ENCODE measurements around the gene THUMPD3. TPM values are rescaled to one million over a fixed set of nuclear protein-coding genes. Genes with fewer than 3 reads are reported as not detected.

The THUMPD3 gene
- total and polyA plus RNA-seq, 9 of the 15 experiments (the other 6 are each of a cell fraction or from before 2014, with no cell fraction given): 58.3 to 132 (median 113) TPM

DNA sequence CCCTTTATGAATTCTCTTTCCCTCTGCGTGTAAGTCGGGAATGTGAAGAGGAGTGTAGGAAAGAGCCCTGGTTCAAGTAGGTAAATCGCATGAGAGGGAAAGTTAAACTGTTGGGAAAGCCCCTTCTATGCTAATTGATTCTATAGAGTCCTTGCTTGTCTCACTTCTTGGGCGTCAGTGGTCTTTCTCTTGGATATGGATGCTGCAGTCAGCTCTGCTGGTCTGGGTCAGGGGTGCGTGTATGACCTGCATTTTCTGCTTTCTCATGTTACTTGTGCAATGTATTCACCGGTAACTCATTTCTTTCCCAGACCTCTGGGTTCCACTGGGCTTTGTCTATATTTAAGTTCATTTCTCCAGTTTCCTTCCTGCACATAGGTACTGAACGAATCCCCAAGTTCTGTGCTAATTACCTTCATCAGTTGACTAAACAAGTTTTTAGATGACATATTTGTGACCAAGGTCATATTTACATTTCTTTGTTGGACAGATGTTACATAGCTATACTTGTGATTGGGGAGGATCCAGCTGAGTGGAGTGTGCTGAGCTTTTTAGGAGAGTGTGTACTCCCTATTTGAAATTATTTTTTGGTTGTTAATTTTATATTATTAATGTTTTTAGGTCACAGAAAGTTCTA, 36.0 kb downstream of the THUMPD3 start (continued):
- TF ChIP-seq, protein P1, sequence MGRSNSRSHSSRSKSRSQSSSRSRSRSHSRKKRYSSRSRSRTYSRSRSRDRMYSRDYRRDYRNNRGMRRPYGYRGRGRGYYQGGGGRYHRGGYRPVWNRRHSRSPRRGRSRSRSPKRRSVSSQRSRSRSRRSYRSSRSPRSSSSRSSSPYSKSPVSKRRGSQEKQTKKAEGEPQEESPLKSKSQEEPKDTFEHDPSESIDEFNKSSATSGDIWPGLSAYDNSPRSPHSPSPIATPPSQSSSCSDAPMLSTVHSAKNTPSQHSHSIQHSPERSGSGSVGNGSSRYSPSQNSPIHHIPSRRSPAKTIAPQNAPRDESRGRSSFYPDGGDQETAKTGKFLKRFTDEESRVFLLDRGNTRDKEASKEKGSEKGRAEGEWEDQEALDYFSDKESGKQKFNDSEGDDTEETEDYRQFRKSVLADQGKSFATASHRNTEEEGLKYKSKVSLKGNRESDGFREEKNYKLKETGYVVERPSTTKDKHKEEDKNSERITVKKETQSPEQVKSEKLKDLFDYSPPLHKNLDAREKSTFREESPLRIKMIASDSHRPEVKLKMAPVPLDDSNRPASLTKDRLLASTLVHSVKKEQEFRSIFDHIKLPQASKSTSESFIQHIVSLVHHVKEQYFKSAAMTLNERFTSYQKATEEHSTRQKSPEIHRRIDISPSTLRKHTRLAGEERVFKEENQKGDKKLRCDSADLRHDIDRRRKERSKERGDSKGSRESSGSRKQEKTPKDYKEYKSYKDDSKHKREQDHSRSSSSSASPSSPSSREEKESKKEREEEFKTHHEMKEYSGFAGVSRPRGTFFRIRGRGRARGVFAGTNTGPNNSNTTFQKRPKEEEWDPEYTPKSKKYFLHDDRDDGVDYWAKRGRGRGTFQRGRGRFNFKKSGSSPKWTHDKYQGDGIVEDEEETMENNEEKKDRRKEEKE (IDR thresholded peaks at IDR 0.05; ENCODE audit: borderline replicate concordance in 1 of 2, control insufficient read depth in 1 of 2, low read depth in 2 of 2, low read length in 1 of 2): 0 out of 4 replicates have a peak, but pooled peaks of 1 of the 2 experiments have one; percentile 17
- peak; percentile 65; the same call in 1 of the 2 replicates for TF ChIP-seq BACH1 (tag; IDR thresholded peaks at IDR 0.05)
- no peak for TF ChIP-seq SOX6 (IDR thresholded peaks at IDR 0.05)
- TF ChIP-seq NELFE (IDR thresholded peaks at IDR 0.05; ENCODE audit: insufficient read depth, insufficient read length): no peak
- TF ChIP-seq ZNF143 (CRISPR knock-in tag; IDR thresholded peaks at IDR 0.05): 0 out of 2 replicates have a peak, but pooled peaks have one; percentile 38
- TF ChIP-seq, protein P2, sequence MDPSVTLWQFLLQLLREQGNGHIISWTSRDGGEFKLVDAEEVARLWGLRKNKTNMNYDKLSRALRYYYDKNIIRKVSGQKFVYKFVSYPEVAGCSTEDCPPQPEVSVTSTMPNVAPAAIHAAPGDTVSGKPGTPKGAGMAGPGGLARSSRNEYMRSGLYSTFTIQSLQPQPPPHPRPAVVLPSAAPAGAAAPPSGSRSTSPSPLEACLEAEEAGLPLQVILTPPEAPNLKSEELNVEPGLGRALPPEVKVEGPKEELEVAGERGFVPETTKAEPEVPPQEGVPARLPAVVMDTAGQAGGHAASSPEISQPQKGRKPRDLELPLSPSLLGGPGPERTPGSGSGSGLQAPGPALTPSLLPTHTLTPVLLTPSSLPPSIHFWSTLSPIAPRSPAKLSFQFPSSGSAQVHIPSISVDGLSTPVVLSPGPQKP (CRISPR knock-in tag; IDR thresholded peaks at IDR 0.05): no peak
- TF ChIP-seq, protein P3, sequence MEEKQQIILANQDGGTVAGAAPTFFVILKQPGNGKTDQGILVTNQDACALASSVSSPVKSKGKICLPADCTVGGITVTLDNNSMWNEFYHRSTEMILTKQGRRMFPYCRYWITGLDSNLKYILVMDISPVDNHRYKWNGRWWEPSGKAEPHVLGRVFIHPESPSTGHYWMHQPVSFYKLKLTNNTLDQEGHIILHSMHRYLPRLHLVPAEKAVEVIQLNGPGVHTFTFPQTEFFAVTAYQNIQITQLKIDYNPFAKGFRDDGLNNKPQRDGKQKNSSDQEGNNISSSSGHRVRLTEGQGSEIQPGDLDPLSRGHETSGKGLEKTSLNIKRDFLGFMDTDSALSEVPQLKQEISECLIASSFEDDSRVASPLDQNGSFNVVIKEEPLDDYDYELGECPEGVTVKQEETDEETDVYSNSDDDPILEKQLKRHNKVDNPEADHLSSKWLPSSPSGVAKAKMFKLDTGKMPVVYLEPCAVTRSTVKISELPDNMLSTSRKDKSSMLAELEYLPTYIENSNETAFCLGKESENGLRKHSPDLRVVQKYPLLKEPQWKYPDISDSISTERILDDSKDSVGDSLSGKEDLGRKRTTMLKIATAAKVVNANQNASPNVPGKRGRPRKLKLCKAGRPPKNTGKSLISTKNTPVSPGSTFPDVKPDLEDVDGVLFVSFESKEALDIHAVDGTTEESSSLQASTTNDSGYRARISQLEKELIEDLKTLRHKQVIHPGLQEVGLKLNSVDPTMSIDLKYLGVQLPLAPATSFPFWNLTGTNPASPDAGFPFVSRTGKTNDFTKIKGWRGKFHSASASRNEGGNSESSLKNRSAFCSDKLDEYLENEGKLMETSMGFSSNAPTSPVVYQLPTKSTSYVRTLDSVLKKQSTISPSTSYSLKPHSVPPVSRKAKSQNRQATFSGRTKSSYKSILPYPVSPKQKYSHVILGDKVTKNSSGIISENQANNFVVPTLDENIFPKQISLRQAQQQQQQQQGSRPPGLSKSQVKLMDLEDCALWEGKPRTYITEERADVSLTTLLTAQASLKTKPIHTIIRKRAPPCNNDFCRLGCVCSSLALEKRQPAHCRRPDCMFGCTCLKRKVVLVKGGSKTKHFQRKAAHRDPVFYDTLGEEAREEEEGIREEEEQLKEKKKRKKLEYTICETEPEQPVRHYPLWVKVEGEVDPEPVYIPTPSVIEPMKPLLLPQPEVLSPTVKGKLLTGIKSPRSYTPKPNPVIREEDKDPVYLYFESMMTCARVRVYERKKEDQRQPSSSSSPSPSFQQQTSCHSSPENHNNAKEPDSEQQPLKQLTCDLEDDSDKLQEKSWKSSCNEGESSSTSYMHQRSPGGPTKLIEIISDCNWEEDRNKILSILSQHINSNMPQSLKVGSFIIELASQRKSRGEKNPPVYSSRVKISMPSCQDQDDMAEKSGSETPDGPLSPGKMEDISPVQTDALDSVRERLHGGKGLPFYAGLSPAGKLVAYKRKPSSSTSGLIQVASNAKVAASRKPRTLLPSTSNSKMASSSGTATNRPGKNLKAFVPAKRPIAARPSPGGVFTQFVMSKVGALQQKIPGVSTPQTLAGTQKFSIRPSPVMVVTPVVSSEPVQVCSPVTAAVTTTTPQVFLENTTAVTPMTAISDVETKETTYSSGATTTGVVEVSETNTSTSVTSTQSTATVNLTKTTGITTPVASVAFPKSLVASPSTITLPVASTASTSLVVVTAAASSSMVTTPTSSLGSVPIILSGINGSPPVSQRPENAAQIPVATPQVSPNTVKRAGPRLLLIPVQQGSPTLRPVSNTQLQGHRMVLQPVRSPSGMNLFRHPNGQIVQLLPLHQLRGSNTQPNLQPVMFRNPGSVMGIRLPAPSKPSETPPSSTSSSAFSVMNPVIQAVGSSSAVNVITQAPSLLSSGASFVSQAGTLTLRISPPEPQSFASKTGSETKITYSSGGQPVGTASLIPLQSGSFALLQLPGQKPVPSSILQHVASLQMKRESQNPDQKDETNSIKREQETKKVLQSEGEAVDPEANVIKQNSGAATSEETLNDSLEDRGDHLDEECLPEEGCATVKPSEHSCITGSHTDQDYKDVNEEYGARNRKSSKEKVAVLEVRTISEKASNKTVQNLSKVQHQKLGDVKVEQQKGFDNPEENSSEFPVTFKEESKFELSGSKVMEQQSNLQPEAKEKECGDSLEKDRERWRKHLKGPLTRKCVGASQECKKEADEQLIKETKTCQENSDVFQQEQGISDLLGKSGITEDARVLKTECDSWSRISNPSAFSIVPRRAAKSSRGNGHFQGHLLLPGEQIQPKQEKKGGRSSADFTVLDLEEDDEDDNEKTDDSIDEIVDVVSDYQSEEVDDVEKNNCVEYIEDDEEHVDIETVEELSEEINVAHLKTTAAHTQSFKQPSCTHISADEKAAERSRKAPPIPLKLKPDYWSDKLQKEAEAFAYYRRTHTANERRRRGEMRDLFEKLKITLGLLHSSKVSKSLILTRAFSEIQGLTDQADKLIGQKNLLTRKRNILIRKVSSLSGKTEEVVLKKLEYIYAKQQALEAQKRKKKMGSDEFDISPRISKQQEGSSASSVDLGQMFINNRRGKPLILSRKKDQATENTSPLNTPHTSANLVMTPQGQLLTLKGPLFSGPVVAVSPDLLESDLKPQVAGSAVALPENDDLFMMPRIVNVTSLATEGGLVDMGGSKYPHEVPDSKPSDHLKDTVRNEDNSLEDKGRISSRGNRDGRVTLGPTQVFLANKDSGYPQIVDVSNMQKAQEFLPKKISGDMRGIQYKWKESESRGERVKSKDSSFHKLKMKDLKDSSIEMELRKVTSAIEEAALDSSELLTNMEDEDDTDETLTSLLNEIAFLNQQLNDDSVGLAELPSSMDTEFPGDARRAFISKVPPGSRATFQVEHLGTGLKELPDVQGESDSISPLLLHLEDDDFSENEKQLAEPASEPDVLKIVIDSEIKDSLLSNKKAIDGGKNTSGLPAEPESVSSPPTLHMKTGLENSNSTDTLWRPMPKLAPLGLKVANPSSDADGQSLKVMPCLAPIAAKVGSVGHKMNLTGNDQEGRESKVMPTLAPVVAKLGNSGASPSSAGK (IDR thresholded peaks at IDR 0.05): peak; percentile 3; the same call in 1 of the 2 replicates
